PC-3 (cell line): Measurements from ENCODE around the gene CYB5B.

Experiments used
- CTCF ChIP-seq: fragments of 300-600 bp; sonication (generic); conservative IDR thresholded peaks from 2 replicates; pipeline ENCODE4 v1.5.1; 2017; ENCODE audit warnings: antibody characterized with exemption, low read depth, mild to moderate bottlenecking, low read length
- EZH2 ChIP-seq: fragments of 300-600 bp; sonication (generic); IDR thresholded peaks from one replicate; pipeline ENCODE4 v1.6.1; 2017; ENCODE audit warnings: antibody characterized with exemption, mild to moderate bottlenecking, low read length; ENCODE audit not compliant: unreplicated experiment

GRCh38 chr16:69396187-69397061 is 28.0 kb upstream of the CYB5B start:
- TF ChIP-seq CTCF (peak; percentile 71), EZH2 (no peak)
